Measurements from ENCODE around the gene SND1.

Gene SND1

GRCh38 chr7:127844707-127845331 lies 192.8 kb downstream of the SND1 start (continued):
- no peak for TF ChIP-seq ZNF280C (tag by site-specific recombination; IDR thresholded peaks at IDR 0.05)
- 0 out of 2 replicates have a peak, but pooled peaks have one; percentile 23 for TF ChIP-seq KLF7 (tag by site-specific recombination; IDR thresholded peaks at IDR 0.05; ENCODE audit: borderline replicate concordance)
- TF ChIP-seq ZFP69B (tag by site-specific recombination; IDR thresholded peaks at IDR 0.05), result peak; percentile 81
- no peak for TF ChIP-seq ZNF707 (tag by site-specific recombination; IDR thresholded peaks at IDR 0.05)
- TF ChIP-seq ZNF692 (tag by site-specific recombination; IDR thresholded peaks at IDR 0.05), result peak; percentile 95
- TF ChIP-seq ZNF324 (tag by site-specific recombination; IDR thresholded peaks at IDR 0.05), result 0 out of 2 replicates have a peak, but pooled peaks have one; percentile 18
- no peak for TF ChIP-seq ZNF670 (tag by site-specific recombination; IDR thresholded peaks at IDR 0.05; ENCODE audit: low read depth)
- peak; percentile 19; the same call in 1 of the 2 replicates for TF ChIP-seq PRDM10 (tag by site-specific recombination; IDR thresholded peaks at IDR 0.05)
- no peak for TF ChIP-seq ZNF549 (tag by site-specific recombination; IDR thresholded peaks at IDR 0.05)
- no peak for TF ChIP-seq ZNF37A (tag by site-specific recombination; IDR thresholded peaks at IDR 0.05)
- peak; percentile 51; the same call in 1 of the 2 replicates for TF ChIP-seq INSM2 (tag by site-specific recombination; IDR thresholded peaks at IDR 0.05)
- peak; percentile 63; the same call in 1 of the 2 replicates for TF ChIP-seq HIC1 (tag by site-specific recombination; IDR thresholded peaks at IDR 0.05)
- no peak for TF ChIP-seq ZNF19 (tag by site-specific recombination; IDR thresholded peaks at IDR 0.05; ENCODE audit: low read depth)
- TF ChIP-seq ZNF114 (tag by site-specific recombination; IDR thresholded peaks at IDR 0.05), result no peak
- no peak for TF ChIP-seq ZNF221 (tag by site-specific recombination; IDR thresholded peaks at IDR 0.05; ENCODE audit: borderline replicate concordance)
- TF ChIP-seq ATF2 (tag by site-specific recombination; IDR thresholded peaks at IDR 0.05; ENCODE audit: low read depth), result peak; percentile 97
- TF ChIP-seq ZNF560 (tag by site-specific recombination; IDR thresholded peaks at IDR 0.05; ENCODE audit: borderline replicate concordance), result no peak
- no peak for TF ChIP-seq ZNF664 (tag by site-specific recombination; IDR thresholded peaks at IDR 0.05)
- no peak for TF ChIP-seq ZNF449 (tag by site-specific recombination; IDR thresholded peaks at IDR 0.05)
- no peak for TF ChIP-seq ZNF302 (tag by site-specific recombination; IDR thresholded peaks at IDR 0.05; ENCODE audit: low read depth)
- peak; percentile 79 for TF ChIP-seq ZBTB17 (tag by site-specific recombination; IDR thresholded peaks at IDR 0.05)
- no peak for TF ChIP-seq ZNF202 (tag by site-specific recombination; IDR thresholded peaks at IDR 0.05; ENCODE audit: borderline replicate concordance)
- no peak for TF ChIP-seq ZNF311 (tag by site-specific recombination; IDR thresholded peaks at IDR 0.05; ENCODE audit: borderline replicate concordance)
- peak; percentile 85 for TF ChIP-seq IKZF3 (tag by site-specific recombination; IDR thresholded peaks at IDR 0.05)
- no peak for TF ChIP-seq GLI2 (tag by site-specific recombination; IDR thresholded peaks at IDR 0.05; ENCODE audit: borderline replicate concordance, low read depth)
